Nephron (organoid): ENCODE data around the gene TNFAIP3.
A peak's percentile ranks its signal among the peaks of the same experiment; 100 is the strongest.

Experiments
- H3K27ac Mint-ChIP-seq, 3 experiments: 2 replicates each; pipeline ENCODE4 v1.8.0; 2020; ENCODE audit warnings: mixed read lengths in 3 of 3, mild to moderate bottlenecking in 2 of 3, moderate library complexity in 1 of 3
- H3K27me3 Mint-ChIP-seq: 2 replicates; pipeline ENCODE4 v1.8.0; 2021; ENCODE audit warnings: low read depth, mild to moderate bottlenecking, moderate library complexity, mixed read lengths
- H3K36me3 Mint-ChIP-seq: 2 replicates; pipeline ENCODE4 v1.8.0; 2020; ENCODE audit warnings: low read depth, mixed read lengths
- H3K4me1 Mint-ChIP-seq: 2 replicates; pipeline ENCODE4 v1.8.0; 2020; ENCODE audit warnings: mixed read lengths
- H3K4me3 Mint-ChIP-seq, 3 experiments: 2 replicates each; pipeline ENCODE4 v1.8.0; 2020; ENCODE audit warnings: mild to moderate bottlenecking in 3 of 3, mixed read lengths in 3 of 3, moderate library complexity in 2 of 3
- H3K9me3 Mint-ChIP-seq: 2 replicates; pipeline ENCODE4 v1.8.0; 2020; ENCODE audit warnings: mixed read lengths
- CTCF ChIP-seq, 3 experiments: fragments of 200-600 bp; sonication (generic); IDR thresholded peaks; one replicate each; pipeline ENCODE4 v1.5.0; 2021; ENCODE audit warnings: antibody characterized with exemption in 3 of 3; ENCODE audit not compliant: unreplicated experiment in 3 of 3

Gene TNFAIP3

GRCh38 chr6:137846772-137847313 lies 20.2 kb upstream of the TNFAIP3 start:
- no peak for TF ChIP-seq CTCF (IDR thresholded peaks at IDR 0.05; ENCODE audit: unreplicated experiment in 3 of 3)
- Mint-ChIP-seq H3K36me3 (no peaks in the 10 kb centered on the region), H3K4me3 (no peak overlapping the region), H3K4me1 (peaks cover 25% of the 10 kb centered on the region), H3K27ac (no peak overlapping the region), H3K9me3 (peaks cover 7% of the 10 kb centered on the region), H3K27me3 (peaks cover 7% of the 10 kb centered on the region)

GRCh38 chr6:137847748-137848147 lies 19.3 kb upstream of the TNFAIP3 start:
- Mint-ChIP-seq H3K4me3 (no peak overlapping the region), H3K27ac (no peak overlapping the region), H3K36me3 (no peaks in the 10 kb centered on the region), H3K4me1 (peaks cover 30% of the 10 kb centered on the region), H3K9me3 (no peaks in the 10 kb centered on the region), H3K27me3 (peaks cover 1% of the 10 kb centered on the region)
- TF ChIP-seq CTCF (IDR thresholded peaks at IDR 0.05; ENCODE audit: unreplicated experiment in 3 of 3), result no peak

- peaks cover 30% of the 10 kb centered on the region for H3K4me1 Mint-ChIP-seq
- H3K27ac Mint-ChIP-seq, result peak overlapping the region; percentile 27 to 70 (median 42)
- no peak overlapping the region for H3K4me3 Mint-ChIP-seq
- no peaks in the 10 kb centered on the region for H3K9me3 Mint-ChIP-seq
- TF ChIP-seq CTCF (IDR thresholded peaks at IDR 0.05; ENCODE audit: unreplicated experiment in 3 of 3), result no peak
- no peaks in the 10 kb centered on the region for H3K27me3 Mint-ChIP-seq
- H3K36me3 Mint-ChIP-seq, result no peaks in the 10 kb centered on the region
These were observed 18.4 kb upstream of the TNFAIP3 start for GRCh38 chr6:137848672-137849071.

- Mint-ChIP-seq H3K4me3 (peak overlapping the region in 2 of 3 experiments; percentile 12), H3K4me1 (peaks cover 30% of the 10 kb centered on the region), H3K27ac (peak overlapping the region in 2 of 3 experiments; percentile 27 to 42), H3K9me3 (no peaks in the 10 kb centered on the region), H3K36me3 (no peaks in the 10 kb centered on the region), H3K27me3 (no peaks in the 10 kb centered on the region)
- no peak for TF ChIP-seq CTCF (IDR thresholded peaks at IDR 0.05; ENCODE audit: unreplicated experiment in 3 of 3)
These were observed 17.7 kb upstream of the TNFAIP3 start for GRCh38 chr6:137849181-137849980.

- Mint-ChIP-seq H3K9me3 (no peaks in the 10 kb centered on the region), H3K4me1 (peaks cover 30% of the 10 kb centered on the region), H3K27me3 (peaks cover 4% of the 10 kb centered on the region), H3K4me3 (no peak overlapping the region), H3K36me3 (no peaks in the 10 kb centered on the region), H3K27ac (peak overlapping the region in 1 of 3 experiments; percentile 16)
- no peak for TF ChIP-seq CTCF (IDR thresholded peaks at IDR 0.05; ENCODE audit: unreplicated experiment in 3 of 3)
These were observed 16.9 kb upstream of the TNFAIP3 start for GRCh38 chr6:137849981-137850714.
